ENCODE results near the gene CYP2W1. TPM values are rescaled to one million over a fixed set of nuclear protein-coding genes. Genes with fewer than 3 reads are reported as not detected.
A peak's percentile ranks its signal among the peaks of the same experiment; 100 is the strongest.

The CYP2W1 gene
- total RNA-seq, 1 donor from 2014 or later, result not detected

DNA sequence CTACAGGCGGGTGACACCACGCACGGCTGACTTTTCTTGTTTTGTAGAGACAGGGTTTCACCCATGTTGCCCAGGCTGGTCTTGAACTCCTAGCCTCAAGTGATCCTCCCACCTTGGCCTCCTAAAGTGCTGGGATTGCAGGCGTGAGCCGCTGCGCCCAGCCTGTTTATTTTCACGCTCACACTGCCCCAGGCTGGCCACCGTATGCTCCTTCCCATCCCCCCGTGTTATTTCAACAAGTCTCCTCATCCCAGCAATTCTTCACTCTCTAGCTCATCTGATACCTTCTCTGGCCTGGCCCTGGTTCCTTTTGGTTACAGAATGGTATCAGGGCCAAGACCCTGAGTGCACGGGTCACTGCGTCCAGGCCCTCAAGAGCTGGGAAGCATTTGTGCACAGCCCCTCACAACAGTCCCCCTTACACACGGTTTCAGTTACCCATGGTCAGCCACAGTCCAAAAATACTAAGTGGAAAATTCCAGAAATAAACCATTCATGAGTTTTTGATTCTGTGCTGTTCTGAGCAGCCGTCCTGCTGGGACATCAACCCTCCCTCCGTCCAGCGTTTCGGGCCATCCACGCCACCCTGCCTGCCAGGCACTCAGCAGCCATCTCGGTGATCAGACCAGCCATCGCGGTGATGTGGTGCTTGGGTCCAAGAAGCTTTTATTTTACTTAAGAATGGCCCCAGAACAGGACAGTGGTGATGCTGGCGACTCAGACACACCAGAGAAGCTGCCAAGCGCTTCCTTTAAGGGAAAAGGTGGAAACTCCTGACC is 16.5 kb upstream of the CYP2W1 start:
- no peak overlapping the region for H3K4me3 Mint-ChIP-seq (ENCODE audit: unreplicated experiment)
- H3K4me1 Mint-ChIP-seq (ENCODE audit: unreplicated experiment), result peaks cover 29% of the 10 kb centered on the region
- peak overlapping the region; percentile 54 for H3K27ac Mint-ChIP-seq (ENCODE audit: unreplicated experiment)
- H3K36me3 Mint-ChIP-seq (ENCODE audit: unreplicated experiment), result peaks cover 12% of the 10 kb centered on the region
- no peak for DNase-seq (ENCODE audit: extremely low spot score, unreplicated experiment)
- H3K9me3 Mint-ChIP-seq (ENCODE audit: unreplicated experiment), result no peaks in the 10 kb centered on the region
- no peaks in the 10 kb centered on the region for H3K27me3 Mint-ChIP-seq (ENCODE audit: unreplicated experiment)
- no peak for TF ChIP-seq CTCF (IDR thresholded peaks at IDR 0.05)

GRCh38 chr7:967361-968082 is 15.5 kb upstream of the CYP2W1 start:
- no peak overlapping the region for H3K27ac Mint-ChIP-seq (ENCODE audit: unreplicated experiment)
- peaks cover 29% of the 10 kb centered on the region for H3K4me1 Mint-ChIP-seq (ENCODE audit: unreplicated experiment)
- DNase-seq (ENCODE audit: extremely low spot score, unreplicated experiment), result no peak
- no peak for TF ChIP-seq CTCF (IDR thresholded peaks at IDR 0.05)
- H3K36me3 Mint-ChIP-seq (ENCODE audit: unreplicated experiment), result peaks cover 14% of the 10 kb centered on the region
- no peaks in the 10 kb centered on the region for H3K9me3 Mint-ChIP-seq (ENCODE audit: unreplicated experiment)
- H3K4me3 Mint-ChIP-seq (ENCODE audit: unreplicated experiment), result no peak overlapping the region
- no peaks in the 10 kb centered on the region for H3K27me3 Mint-ChIP-seq (ENCODE audit: unreplicated experiment)

DNA sequence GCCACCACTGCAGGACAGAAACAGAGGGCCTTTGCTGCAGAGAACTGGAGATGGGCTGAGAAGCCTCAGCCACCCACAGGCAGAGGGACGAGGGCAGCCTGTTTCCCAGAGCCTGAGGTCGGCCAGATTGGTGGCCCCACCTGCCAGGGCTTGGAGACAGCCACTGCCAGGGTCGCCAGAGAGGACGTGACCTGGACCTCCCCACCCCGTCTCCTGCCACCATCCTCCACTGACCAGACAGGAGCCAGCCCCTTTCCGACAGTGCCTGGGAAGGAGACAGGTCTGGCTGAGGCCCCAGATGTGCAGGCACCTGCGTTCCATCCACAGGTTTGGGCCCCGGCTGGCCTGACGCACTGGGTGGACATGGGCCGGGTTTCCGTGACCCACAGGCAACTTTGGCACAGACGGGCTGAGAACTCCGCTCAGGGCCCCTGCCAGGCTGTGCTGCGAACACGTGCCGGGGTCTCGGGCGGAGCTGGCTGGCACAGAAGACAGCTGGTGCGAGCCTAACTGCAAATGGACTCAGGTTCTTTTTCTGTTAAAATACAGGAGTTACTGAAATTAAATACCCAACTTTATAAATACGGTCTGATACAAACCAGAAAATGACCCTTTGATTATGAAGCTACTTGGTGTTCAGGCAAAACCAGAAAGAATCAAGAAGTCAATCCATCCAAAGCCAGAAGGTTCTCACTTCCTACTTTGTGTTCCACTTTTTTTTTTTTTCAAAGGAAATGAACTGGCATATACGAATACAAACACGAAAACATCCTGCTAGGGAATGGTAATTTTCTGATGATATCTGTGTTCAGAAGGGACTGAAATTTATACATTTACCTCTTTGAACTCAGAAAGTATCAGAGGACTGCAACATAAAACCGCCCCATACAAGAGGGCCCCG is 14.5 kb upstream of the CYP2W1 start:
- Mint-ChIP-seq H3K27ac (ENCODE audit: unreplicated experiment) (no peak overlapping the region), H3K27me3 (ENCODE audit: unreplicated experiment) (no peaks in the 10 kb centered on the region), H3K4me3 (ENCODE audit: unreplicated experiment) (no peak overlapping the region), H3K4me1 (ENCODE audit: unreplicated experiment) (peaks cover 37% of the 10 kb centered on the region), H3K9me3 (ENCODE audit: unreplicated experiment) (no peaks in the 10 kb centered on the region), H3K36me3 (ENCODE audit: unreplicated experiment) (peaks cover 16% of the 10 kb centered on the region)
- TF ChIP-seq CTCF (IDR thresholded peaks at IDR 0.05), result no peak
- no peak for DNase-seq (ENCODE audit: extremely low spot score, unreplicated experiment)

GRCh38 chr7:969403-969802 is 13.6 kb upstream of the CYP2W1 start:
- Mint-ChIP-seq H3K27ac (ENCODE audit: unreplicated experiment) (no peak overlapping the region), H3K36me3 (ENCODE audit: unreplicated experiment) (peaks cover 16% of the 10 kb centered on the region), H3K9me3 (ENCODE audit: unreplicated experiment) (no peaks in the 10 kb centered on the region), H3K27me3 (ENCODE audit: unreplicated experiment) (no peaks in the 10 kb centered on the region), H3K4me1 (ENCODE audit: unreplicated experiment) (peaks cover 40% of the 10 kb centered on the region), H3K4me3 (ENCODE audit: unreplicated experiment) (no peak overlapping the region)
- no peak for DNase-seq (ENCODE audit: extremely low spot score, unreplicated experiment)
- no peak for TF ChIP-seq CTCF (IDR thresholded peaks at IDR 0.05)

Measured in osteocyte (in vitro differentiated cells).